ENCODE measurements around the gene GYPE.
"Not testable (repeated sequence)": the region's sequence is repeated elsewhere in the genome, so short reads cannot be mapped to it uniquely, and the experiment has no call there.

GYPE gene

DNA sequence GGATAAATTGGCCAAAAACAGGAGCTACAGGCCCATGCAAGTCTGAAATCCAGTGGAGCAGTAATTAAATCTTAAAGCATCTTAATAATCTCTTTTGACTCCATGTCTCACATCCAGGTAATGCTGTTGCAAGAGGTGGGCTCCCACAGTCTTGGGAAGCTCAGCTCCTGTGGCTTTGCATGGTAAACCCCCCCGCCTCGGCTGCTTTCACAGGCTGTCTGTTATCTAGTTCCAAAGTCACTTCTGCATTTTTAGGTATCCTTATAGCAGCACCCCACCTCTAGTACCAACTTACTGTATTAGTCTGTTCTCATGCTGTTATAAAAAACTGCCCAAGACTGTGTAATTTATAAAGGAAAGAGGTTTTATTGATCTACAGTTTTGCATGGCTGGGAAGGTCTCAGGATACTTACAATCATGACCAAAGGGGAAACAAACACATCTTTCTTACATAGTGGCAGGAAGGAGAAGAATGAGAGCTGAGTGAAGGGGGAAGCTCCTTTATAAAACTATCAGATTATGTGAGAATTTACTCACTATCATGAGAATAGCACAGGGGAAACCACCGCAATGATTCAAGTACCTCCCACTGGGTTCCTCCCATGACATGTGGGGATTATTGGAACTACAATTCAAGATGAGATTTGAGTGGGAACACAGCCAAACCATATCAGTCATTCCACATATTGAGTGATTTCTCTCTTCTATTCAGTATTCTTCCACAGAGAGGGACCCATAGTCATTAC lies 34.7 kb downstream of the GYPE start:
- not testable (repeated sequence) for DNase-seq (ENCODE audit: low read depth)

DNA sequence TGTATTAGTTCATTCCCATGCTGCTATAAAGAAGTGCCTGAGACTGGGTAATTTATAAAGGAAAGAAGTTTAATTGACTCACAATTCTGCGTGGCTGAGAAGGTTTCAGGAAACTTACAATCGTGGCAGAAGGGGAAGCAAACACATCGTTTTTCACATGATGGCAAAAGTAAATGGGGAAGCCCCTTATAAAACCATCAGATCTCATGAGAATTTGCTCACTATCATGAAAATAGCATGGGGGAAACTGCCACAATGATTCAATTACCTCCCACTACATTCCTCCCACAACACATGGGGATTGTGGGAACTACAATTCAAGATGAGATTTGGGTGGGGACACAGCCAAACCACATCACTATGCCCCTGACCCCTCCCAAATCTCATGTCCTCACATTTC lies 35.4 kb downstream of the GYPE start:
- not testable (repeated sequence) for DNase-seq (ENCODE audit: low read depth)

DNA sequence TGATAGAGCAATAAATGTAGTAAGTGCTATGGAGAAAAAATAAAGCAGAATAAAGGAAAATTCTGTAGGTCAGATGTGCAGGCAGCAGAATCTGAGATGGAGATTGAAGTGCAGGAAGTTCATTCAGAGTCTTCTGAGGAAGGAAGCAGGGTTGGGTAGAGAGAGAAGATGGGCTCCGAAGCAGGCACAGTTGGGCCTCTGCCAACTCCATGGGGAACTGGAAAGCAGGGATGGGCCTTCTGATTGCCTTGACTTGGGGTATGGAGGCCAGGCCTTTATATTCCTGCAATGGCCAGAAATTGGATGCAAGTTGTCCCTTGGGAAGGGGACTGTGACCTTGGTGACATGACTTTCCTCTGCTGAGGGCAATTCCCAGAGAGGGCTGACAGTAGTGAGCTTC lies 42.6 kb downstream of the GYPE start:
- not testable (repeated sequence) for DNase-seq (ENCODE audit: low read depth)

- DNase-seq (ENCODE audit: low read depth), result no peak
Observed at GRCh38 chr4:143858456-143858855, 46.9 kb downstream of the GYPE start.

DNA sequence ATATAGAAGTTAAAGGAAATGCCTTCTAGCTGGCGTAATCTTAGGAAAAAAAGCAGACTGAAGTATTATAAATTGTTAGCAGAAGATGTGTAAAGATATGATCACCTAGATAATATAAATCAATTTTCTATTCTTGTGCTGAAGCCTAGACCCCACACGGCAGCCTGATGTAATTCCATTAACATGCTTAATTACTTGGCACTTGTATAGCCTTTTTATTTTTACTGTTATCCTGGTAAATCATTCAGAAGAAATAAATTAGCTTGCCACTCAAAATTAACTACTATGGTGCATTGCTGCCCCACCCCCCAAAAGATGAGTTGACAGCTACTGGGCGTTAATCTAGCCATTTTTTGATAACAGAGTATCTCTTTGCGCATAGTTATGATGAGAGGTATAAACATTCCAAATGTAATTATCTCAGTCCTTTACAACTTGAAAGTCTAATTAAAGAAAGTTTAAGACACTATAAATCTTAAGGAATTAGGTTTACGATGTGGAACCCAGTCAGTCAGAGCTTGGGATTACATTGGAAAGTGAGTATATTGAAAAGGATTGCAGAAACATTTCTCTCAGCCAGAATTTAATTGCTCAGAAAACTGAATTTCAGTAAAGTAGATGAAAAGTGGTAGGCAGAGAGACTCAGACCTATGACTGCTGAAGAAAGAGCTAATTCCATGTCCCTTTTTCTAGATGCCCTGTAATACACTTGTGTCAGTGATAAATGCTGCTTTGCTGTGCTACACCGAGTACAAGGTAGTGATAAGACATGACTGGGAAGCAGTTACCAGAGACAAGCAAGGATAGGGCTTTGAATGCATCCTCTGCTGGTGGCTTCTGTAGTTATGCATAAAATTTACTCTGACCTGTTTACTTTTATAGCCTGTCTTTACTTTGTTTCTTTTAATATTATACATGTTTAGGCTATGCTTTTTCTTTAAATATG lies 47.7 kb downstream of the GYPE start:
- not testable (repeated sequence) for DNase-seq (ENCODE audit: low read depth)

DNA sequence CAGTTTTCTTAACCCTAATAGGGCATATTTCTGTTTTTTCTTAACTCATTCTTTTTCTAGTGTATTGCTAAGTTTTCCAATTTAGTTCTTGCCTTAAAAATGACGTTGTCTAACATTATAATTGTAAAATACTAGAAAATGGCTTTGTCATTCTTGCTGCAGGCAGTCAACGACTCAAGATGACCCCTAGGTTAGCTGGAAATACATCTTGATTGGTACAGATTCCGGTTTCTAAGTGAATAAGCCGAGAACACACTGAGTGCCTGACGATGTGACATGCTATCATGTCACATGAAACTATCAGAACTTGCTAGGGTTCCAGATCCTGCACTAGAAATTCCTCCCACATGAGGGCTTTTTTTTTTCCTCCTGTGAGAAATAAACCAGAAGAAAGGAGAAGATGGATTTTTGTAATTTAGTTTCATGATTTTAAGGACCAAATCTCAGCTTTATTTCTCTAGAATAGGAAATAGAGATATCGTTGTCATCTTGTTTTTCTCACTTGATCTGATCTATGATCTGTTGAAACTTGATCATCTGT lies 49.3 kb downstream of the GYPE start:
- DNase-seq (ENCODE audit: low read depth), result not testable (repeated sequence)

GRCh38 chr4:143854645-143855044 lies 50.7 kb downstream of the GYPE start:
- DNase-seq (ENCODE audit: low read depth), result not testable (repeated sequence)

DNA sequence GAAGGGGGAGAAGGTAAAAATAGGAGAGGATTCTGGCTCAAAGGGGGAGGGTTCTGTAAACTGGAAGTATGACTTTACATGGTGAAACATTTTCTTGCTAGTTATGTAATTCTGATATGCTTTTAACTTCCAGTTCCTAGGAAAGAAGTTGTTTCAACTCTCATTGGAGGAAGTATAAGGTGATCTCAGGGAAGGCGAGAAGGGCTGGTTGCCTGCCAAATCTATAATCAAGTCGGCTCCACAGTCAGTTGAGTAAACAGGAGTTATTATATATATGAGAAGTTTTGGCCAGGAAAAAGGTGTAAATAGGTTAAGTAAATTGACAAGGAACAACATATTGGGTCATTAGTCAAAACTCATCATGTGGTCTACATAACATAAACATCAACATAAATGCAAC lies 56.1 kb downstream of the GYPE start:
- DNase-seq (ENCODE audit: low read depth), result not testable (repeated sequence)

DNA sequence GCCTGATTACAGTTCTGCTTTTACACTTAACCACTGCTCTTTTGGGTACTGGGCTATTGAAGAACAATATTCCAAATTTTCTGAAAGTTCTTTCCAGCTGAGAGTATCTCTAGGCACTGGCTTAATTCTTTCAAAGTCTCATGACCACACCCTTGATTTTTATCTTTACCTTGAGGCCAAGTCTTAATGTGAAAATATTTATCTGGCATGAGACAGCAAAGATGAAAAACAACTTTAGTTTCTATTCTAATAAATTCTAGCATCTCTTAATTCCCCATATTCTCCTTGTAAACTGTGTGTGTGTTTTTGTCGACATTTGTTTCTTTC lies 61.9 kb downstream of the GYPE start:
- not testable (repeated sequence) for DNase-seq (ENCODE audit: low read depth)

DNA sequence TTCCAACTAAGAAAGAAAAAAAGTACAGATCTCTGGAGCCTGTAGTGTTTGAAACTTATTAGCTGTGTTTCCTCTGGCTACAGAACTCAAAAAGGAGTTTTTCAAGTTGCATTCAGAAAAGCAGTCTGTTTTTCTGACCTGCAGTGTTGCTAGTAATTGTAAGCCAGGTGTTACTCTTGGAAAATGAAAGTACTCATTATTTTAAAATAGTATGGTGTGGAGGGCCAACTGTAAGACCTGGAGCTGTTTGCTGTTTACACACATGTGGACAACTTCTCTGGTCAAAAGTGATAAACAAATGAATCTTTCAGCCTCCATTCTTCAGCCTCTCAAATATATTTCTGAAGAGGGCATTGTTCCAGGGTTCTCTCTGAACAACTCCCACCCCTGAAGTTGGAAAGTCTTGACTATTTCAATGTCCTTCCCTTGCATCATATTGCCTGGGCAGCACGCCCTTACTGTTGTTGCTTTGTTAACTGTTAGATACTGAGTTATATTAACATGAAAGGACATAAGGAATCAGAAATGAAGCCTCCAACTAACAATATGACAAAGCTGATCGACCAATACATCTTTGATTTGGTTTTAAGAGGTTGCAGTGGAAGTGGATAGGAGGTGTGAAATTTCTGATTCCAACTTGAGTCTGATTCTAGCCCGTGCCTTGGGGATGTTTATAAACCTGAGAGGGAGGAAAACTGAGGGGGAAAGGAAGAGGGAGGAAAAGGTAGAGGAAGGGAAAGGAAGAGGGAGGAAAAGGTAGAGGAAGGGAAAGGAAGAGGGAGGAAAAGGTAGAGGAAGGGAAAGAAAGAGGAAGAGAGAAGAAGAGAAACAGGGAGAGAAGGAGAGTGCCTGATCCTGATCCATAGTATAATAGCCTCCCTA lies 62.5 kb downstream of the GYPE start:
- not testable (repeated sequence) for DNase-seq (ENCODE audit: low read depth)

GRCh38 chr4:143839413-143839812 lies 65.9 kb downstream of the GYPE start:
- DNase-seq (ENCODE audit: low read depth), result not testable (repeated sequence)

- DNase-seq (ENCODE audit: low read depth), result not testable (repeated sequence)
Observed at GRCh38 chr4:143834196-143834595, 71.2 kb downstream of the GYPE start.

GRCh38 chr4:143833676-143834075 lies 71.7 kb downstream of the GYPE start:
- not testable (repeated sequence) for DNase-seq (ENCODE audit: low read depth)

DNA sequence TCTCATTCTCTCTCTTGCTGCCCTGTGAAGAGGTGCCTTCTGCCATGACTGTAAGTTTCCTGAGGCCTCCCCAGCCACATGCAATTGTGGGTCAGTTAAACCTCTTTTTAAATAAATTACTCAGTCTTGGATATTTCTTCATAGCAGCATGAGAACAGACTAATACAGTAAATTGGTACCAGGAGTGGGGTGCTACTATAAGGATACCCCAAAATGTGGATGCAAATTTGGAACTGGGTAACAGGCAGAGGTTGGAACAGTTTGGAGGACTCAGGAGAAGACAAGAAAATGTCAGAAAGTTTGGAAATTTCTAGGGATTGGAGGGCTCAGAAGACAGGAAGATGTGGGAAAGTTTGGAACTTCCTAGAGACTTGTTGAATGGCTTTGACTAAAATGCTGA lies 74.8 kb downstream of the GYPE start:
- not testable (repeated sequence) for DNase-seq (ENCODE audit: low read depth)

GRCh38 chr4:143829239-143829620 lies 76.1 kb downstream of the GYPE start:
- not testable (repeated sequence) for DNase-seq (ENCODE audit: low read depth)
